MCF 10A (cell line): ENCODE results near the gene GHRHR. TPM values are rescaled to one million over a fixed set of nuclear protein-coding genes. Genes with fewer than 3 reads are reported as not detected.

ENCODE experiments used
- BruUV-seq: library from RNA; stranded (reverse); fragments of 400-500 nt; replicated peaks from 2 replicates; lab custom pipeline; 2021; lab: Mats Ljungman, UMichigan
- CTCF ChIA-PET: fragments of 300-600 bp; sonication (Branson Sonifier 250); formaldehyde crosslinking; extraction: SDS; loops from one replicate; lab custom pipeline; 2021; ENCODE audit warnings: antibody characterized with exemption, inconsistent platforms; lab: Yijun Ruan, JAX
- POLR2A ChIA-PET: fragments of 300-600, 350-650 bp; sonication (Branson Sonifier 250); formaldehyde crosslinking; extraction: SDS; loops from one replicate; lab custom pipeline; 2020; ENCODE audit warnings: antibody characterized with exemption, inconsistent platforms; lab: Yijun Ruan, JAX
- DNase-seq: peaks from one replicate; pipeline ENCODE4 v3.0.0-alpha.2; 2018; ENCODE audit not compliant: unreplicated experiment
- H3K27ac Mint-ChIP-seq: one replicate; pipeline ENCODE4 v1.8.0; 2022; ENCODE audit warnings: mild to moderate bottlenecking, low read depth, mixed read lengths; ENCODE audit not compliant: unreplicated experiment
- H3K27me3 Mint-ChIP-seq: one replicate; pipeline ENCODE4 v1.8.0; 2022; ENCODE audit warnings: mixed read lengths; ENCODE audit not compliant: insufficient read depth, unreplicated experiment
- H3K36me3 Mint-ChIP-seq: one replicate; pipeline ENCODE4 v1.8.0; 2022; ENCODE audit warnings: mild to moderate bottlenecking, moderate library complexity, mixed read lengths; ENCODE audit not compliant: insufficient read depth, unreplicated experiment
- H3K4me1 Mint-ChIP-seq: one replicate; pipeline ENCODE4 v1.8.0; 2022; ENCODE audit warnings: mixed read lengths; ENCODE audit not compliant: insufficient read depth, unreplicated experiment
- H3K4me3 Mint-ChIP-seq: one replicate; pipeline ENCODE4 v1.8.0; 2022; ENCODE audit warnings: mild to moderate bottlenecking, moderate library complexity, mixed read lengths; ENCODE audit not compliant: unreplicated experiment
- H3K9me3 Mint-ChIP-seq: one replicate; pipeline ENCODE4 v1.8.0; 2022; ENCODE audit warnings: mixed read lengths; ENCODE audit not compliant: unreplicated experiment
- CTCF ChIP-seq: fragments of 200-600 bp; IDR thresholded peaks from one replicate; pipeline ENCODE4 v1.8.0; 2022; ENCODE audit warnings: antibody characterized with exemption, mild to moderate bottlenecking; ENCODE audit not compliant: unreplicated experiment
- intact Hi-C: fragments of 100-400 bp; cut with micrococcal nuclease; formaldehyde crosslinking; loops from 2 replicates; pipeline ENCODE4 v1.14.1; 2022
- total RNA-seq: library from RNA; stranded (reverse); gene quantifications from 2 replicates; pipeline ENCODE4 v1.2.3, GENCODE V29; 2022

Gene GHRHR
- total RNA-seq, 1 experiment from 2014 or later: not detected

- no peak overlapping the region for H3K4me3 Mint-ChIP-seq
- no peak for DNase-seq
- H3K36me3 Mint-ChIP-seq: no peaks in the 10 kb centered on the region
- no peaks in the 10 kb centered on the region for H3K4me1 Mint-ChIP-seq
- intact Hi-C loops: no loop called here
- BruUV-seq: no TSS peak
- ChIA-PET POLR2A (interaction anchor here (0.6 kb wide), 2 partner anchors 200 to 311 kb away, joined by 3 read pairs; no protein-coding TSS in a partner anchor), CTCF (interaction anchor here (0.6 to 1.8 kb wide), 4 partner anchors 9 to 48 kb away, joined by 3 to 7 read pairs (median 4); no protein-coding TSS in a partner anchor)
- TF ChIP-seq CTCF: no peak
- no peaks in the 10 kb centered on the region for H3K9me3 Mint-ChIP-seq
- peaks cover 52% of the 10 kb centered on the region for H3K27me3 Mint-ChIP-seq
- no peak overlapping the region for H3K27ac Mint-ChIP-seq
These were observed 5.8 kb downstream of the GHRHR start for GRCh38 chr7:30969604-30969970.

- no TSS peak for BruUV-seq
- intact Hi-C loops: no loop called here
- no peak overlapping the region for H3K4me3 Mint-ChIP-seq
- ChIA-PET POLR2A (interaction anchor here (0.6 kb wide), 1 partner anchor 200 kb away, joined by 3 read pairs; no protein-coding TSS in a partner anchor), CTCF (interaction anchor here (0.7 to 5.4 kb wide), 6 partner anchors 9 to 152 kb away, joined by 3 to 62 read pairs (median 6); no protein-coding TSS in a partner anchor)
- H3K9me3 Mint-ChIP-seq: no peaks in the 10 kb centered on the region
- DNase-seq: no peak
- H3K4me1 Mint-ChIP-seq: no peaks in the 10 kb centered on the region
- no peaks in the 10 kb centered on the region for H3K36me3 Mint-ChIP-seq
- H3K27me3 Mint-ChIP-seq: peaks cover 52% of the 10 kb centered on the region
- H3K27ac Mint-ChIP-seq: no peak overlapping the region
- no peak for TF ChIP-seq CTCF
These were observed 6.3 kb downstream of the GHRHR start for GRCh38 chr7:30970074-30970473.

GRCh38 chr7:30970594-30971094 lies 6.9 kb downstream of the GHRHR start:
- Mint-ChIP-seq H3K4me1 (no peaks in the 10 kb centered on the region), H3K27me3 (peaks cover 52% of the 10 kb centered on the region), H3K4me3 (no peak overlapping the region), H3K36me3 (no peaks in the 10 kb centered on the region), H3K27ac (no peak overlapping the region), H3K9me3 (no peaks in the 10 kb centered on the region)
- intact Hi-C loops: no loop called here
- no peak for TF ChIP-seq CTCF
- ChIA-PET CTCF (interaction anchor here (0.6 to 5.4 kb wide), 6 partner anchors 8 to 164 kb away, joined by 3 to 62 read pairs (median 6); no protein-coding TSS in a partner anchor), POLR2A (no interaction called here)
- no TSS peak for BruUV-seq
- DNase-seq: no peak

GRCh38 chr7:30971440-30971839 lies 7.7 kb downstream of the GHRHR start:
- CTCF ChIA-PET: interaction anchor here (1.5 to 5.4 kb wide), 4 partner anchors 13 to 163 kb away, joined by 6 to 62 read pairs (median 8); no protein-coding TSS in a partner anchor
- H3K4me3 Mint-ChIP-seq: no peak overlapping the region
- no peaks in the 10 kb centered on the region for H3K36me3 Mint-ChIP-seq
- no peak for DNase-seq
- no peaks in the 10 kb centered on the region for H3K4me1 Mint-ChIP-seq
- peaks cover 47% of the 10 kb centered on the region for H3K27me3 Mint-ChIP-seq
- POLR2A ChIA-PET: interaction anchor here (0.5 kb wide), 1 partner anchor 695 kb away, joined by 3 read pairs; no protein-coding TSS in a partner anchor
- H3K27ac Mint-ChIP-seq: no peak overlapping the region
- intact Hi-C loops: no loop called here
- no peak for TF ChIP-seq CTCF
- H3K9me3 Mint-ChIP-seq: no peaks in the 10 kb centered on the region
- no TSS peak for BruUV-seq
